ENCODE measurements around the gene ADCY1.
A peak's percentile ranks its signal among the peaks of the same experiment; 100 is the strongest.
"Not testable (repeated sequence)": the region's sequence is repeated elsewhere in the genome, so short reads cannot be mapped to it uniquely, and the experiment has no call there.

ADCY1 gene

DNA sequence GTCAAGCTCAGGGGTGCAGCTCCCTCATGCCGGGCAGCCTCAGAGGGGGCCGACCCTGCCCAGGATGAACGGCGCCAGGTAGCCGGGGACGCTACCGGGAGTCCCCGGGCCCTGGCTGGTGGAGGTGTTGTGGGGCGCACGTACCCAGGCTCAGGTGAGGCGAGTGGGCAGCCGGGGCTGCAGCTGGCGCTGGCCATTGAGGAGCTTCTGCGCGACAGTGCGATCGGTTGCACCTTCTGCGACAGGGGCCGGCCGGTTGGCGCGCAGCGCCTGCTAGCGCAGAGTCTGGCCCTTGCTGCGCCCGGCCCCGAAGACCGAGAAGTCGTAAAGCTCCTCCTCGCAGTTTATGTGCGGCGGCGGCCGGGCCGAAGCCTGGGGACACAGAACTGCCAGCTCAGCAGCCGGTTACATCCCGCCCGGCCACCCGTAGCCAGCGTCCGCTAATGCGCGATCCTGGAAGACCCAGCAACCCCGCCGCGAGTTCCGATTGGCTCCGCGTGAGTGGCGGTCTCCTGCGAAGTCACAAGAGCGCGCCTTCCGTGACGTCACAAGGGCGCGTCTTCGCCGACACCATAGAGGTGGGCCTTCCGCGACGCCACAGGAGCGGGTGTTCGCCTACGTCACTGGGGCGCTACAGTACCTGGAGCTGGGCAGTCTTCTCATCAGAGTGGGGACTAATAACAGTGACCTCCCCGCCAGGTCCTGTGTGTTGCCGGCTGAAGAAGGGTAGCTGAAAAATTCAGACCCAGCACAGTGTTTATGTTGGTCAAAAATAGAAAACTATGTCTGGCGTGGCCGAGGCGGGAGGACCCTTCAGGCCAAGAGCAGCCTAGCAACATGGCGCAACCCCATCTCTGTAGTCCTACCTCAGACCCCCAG, 194.6 kb downstream of the ADCY1 start:
- DNase-seq = peak; percentile 97

DNA sequence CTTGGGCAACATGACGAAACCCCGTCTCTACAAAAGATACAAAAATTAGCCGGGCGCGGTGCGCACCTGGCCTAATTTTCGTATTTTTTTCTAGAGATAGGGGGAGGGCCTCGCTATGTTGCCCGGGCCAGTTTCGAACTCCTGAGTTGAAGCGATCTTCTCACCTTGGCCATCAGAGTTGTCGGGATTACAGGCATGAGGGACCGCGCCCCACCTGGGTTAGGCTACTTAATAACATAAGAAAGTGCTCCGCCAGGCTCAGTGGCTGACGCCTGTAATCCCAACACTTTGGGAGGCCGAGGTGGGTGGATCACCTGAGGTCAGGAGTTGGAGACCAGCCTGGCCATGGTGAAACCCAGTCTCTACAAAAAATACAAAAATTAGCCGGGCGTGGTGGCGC, 195.5 kb downstream of the ADCY1 start:
- DNase-seq = not testable (repeated sequence)

Measured in activated gamma-delta T cell (primary cell).